ENCODE results near the gene RAB3A. TPM values are rescaled to one million over a fixed set of nuclear protein-coding genes. Genes with fewer than 3 reads are reported as not detected.
A peak's percentile ranks its signal among the peaks of the same experiment; 100 is the strongest.

RAB3A gene
- total and polyA plus RNA-seq, 9 of the 15 experiments (the other 6 are each of a cell fraction or from before 2014, with no cell fraction given), result 0.17 to 5.1 (median 0.90) TPM; not detected in 1

- TF ChIP-seq JUN (IDR thresholded peaks at IDR 0.05; ENCODE audit: borderline replicate concordance, low read depth, low read length) (0 out of 2 replicates have a peak, but pooled peaks have one; percentile 3), JUN (CRISPR knock-in tag; IDR thresholded peaks at IDR 0.05; ENCODE audit: borderline replicate concordance) (no peak), TGIF2 (CRISPR knock-in tag; IDR thresholded peaks at IDR 0.05) (0 out of 2 replicates have a peak, but pooled peaks have one; percentile 48), ZNF212 (CRISPR knock-in tag; IDR thresholded peaks at IDR 0.05) (0 out of 2 replicates have a peak, but pooled peaks have one; percentile 24), L3MBTL2 (IDR thresholded peaks at IDR 0.05) (peak; percentile 86), ILK (tag; IDR thresholded peaks at IDR 0.05; ENCODE audit: borderline replicate concordance, low read depth) (no peak), ZNF551 (CRISPR knock-in tag; IDR thresholded peaks at IDR 0.05) (no peak), KLF13 (tag; IDR thresholded peaks at IDR 0.05; ENCODE audit: borderline replicate concordance, low read depth) (no peak), ZNF75A (CRISPR knock-in tag; IDR thresholded peaks at IDR 0.05) (no peak), ZNF318 (IDR thresholded peaks at IDR 0.05; ENCODE audit: borderline replicate concordance in 1 of 2, low read depth in 1 of 2) (0 out of 4 replicates have a peak, but pooled peaks of 1 of the 2 experiments have one; percentile 32), DEAF1 (CRISPR knock-in tag; IDR thresholded peaks at IDR 0.05) (peak; percentile 100), RBM25 (IDR thresholded peaks at IDR 0.05; ENCODE audit: low read depth, low read length, severe bottlenecking) (peak; percentile 32)
Observed at GRCh38 chr19:18152817-18153555, 50.9 kb downstream of the RAB3A start, which contains the start of gene PIK3R2 (continued).
